Femur (tissue), 1 donor: Measurements from ENCODE around the gene PTGES2.
A peak's percentile ranks its signal among the peaks of the same experiment; 100 is the strongest.

Source experiments
- DNase-seq: peaks from one replicate; pipeline ENCODE4 v3.0.0-alpha.2; 2017

Gene PTGES2

DNA sequence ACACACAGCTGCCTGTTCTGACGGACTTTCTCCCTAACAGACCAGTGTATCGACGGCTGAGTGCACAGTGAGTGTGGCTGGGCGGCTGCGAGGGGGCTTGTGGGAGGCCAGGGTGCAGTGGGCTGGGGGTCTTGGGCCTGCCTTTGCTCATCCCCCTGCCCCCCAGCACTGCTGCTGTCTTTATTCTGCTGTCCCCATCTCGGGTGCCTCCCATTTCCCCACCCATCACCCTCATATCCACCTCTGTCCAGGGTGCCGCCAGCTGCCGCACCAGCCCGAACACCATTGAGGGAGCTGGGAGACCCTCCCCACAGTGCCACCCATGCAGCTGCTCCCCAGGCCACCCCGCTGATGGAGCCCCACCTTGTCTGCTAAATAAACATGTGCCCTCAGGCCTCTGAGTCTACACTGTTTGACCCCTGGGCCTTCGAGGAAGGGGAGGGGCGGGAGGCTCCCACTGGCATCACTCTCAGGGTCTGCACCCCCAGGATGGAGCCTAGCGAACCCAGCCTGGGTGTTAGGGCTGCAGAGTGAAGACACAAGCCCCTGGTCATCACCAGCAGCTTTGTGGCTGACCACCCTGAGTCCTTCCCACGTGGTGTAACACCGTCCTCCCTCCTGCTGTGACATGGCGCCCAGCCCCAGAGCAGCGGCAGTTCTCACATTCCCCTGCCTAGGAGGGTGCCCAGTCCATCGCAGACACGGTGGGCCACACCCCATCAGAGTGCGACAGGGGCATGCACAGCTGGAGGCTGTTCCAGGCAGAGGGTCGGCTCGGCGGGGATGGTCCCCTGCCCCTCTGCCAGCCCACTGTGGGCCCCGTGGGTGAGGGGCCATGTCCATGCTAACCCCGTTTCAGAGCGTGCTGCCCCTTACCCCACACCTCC, 25.8 kb upstream of the PTGES2 start:
- DNase-seq: no peak

- peak; percentile 18 for DNase-seq
These were observed 24.9 kb upstream of the PTGES2 start for GRCh38 chr9:128152133-128153059.

DNA sequence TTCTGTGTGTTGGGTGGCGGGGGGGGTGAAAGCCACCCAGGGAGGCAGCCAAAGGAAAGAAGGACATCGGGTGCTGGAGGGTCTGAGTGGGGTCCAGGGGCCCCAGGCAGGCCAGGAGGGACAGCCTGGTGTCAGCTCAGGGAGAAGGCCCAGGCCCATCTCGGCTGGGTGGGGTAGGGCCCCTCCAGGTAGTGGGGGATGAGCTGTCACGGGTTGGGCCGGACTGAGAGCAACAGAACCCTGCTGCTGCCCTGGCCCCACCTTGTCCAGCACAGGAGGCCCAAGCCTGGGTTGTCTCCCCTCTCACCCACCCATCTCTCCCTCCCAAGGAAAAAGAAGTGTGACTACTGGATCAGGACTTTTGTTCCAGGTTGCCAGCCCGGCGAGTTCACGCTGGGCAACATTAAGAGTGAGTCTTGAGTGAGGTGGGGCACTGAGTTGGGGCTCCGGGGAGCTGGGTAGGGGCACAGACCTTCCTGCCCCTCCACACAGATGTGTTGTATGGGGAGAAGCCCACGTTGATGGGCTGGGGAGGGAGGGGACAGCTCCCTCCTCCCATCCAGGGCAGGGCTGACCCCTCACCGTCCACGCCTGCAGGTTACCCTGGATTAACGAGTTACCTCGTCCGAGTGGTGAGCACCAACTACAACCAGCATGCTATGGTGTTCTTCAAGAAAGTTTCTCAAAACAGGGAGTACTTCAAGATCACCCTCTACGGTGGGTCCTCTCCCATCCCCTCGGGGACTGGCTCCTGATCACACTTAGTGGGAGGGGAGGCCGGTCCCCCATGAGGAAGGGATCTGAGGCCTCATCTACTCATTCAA, 24.0 kb upstream of the PTGES2 start:
- DNase-seq: no peak

DNA sequence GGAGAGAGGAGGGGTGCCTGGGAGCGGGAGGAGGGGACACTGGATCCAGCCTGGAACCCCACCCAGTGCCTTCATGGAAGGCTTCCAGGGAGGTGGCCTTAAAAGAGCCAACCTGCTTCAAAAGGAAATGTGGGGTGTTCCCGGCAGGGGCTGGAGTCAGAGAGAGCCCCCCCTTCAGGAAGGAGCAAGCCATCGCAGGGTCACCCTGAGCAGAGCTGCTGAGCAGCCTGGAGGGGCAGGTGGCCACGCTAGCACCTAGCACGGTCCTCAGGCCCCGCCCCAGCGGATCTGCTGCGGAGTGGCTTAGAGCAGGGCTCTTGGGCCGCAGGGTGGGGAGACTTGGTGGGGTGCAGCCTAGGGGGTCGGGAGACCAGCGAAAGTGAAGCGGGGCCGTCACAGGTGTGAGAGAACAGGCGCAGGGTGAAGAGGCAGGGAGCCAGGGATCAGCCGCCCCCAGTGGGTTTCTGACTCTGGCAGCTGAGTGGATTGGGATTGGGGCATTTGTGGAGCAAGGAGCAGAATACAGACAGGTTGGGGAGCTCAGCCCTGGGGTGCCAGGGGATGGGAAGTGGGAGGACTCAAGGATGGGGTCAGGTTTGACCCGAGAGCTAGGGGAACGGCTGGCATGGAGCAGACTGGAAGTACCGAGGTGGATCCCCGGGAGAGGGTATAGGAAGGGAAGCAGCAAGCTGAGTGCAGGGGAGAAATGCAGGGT, 23.2 kb upstream of the PTGES2 start:
- peak; percentile 27 for DNase-seq

DNA sequence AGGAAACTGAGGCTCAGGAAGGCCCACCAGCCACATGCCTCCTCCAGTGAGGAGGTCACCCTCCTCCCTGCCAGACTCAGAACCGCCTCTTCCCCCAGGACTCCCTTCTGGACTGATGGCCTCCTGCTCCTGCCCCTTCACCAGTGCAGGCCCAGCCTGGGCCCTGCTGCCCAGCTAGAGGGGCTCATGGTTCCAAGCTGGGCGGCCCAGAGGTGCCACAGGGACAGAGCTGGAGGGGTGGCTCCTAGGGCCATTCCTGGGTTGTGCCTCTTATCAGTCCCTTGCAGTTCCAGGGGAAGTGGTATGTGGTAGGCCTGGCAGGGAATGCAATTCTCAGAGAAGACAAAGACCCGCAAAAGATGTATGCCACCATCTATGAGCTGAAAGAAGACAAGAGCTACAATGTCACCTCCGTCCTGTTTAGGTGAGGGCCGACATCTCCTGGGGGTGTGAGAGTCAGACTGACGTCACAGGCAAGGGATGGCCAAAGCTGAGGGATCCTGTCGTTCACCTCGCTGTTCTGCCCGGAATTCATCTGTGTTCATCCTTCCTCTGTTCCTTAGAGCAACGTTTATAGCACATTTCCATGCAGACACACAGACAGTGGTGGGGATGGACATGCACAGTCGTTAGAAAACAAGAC, 22.5 kb upstream of the PTGES2 start:
- no peak for DNase-seq

GRCh38 chr9:128149001-128149701, 21.6 kb upstream of the PTGES2 start, which contains the start of gene LCN2:
Gene LCN2, plus strand, starts transcription at chr9:128149453. Its CDS starts 73 bp downstream, at chr9:128149526.
- DNase-seq: peak; percentile 29

GRCh38 chr9:128148509-128149000, 21.0 kb upstream of the PTGES2 start:
- no peak for DNase-seq

DNA sequence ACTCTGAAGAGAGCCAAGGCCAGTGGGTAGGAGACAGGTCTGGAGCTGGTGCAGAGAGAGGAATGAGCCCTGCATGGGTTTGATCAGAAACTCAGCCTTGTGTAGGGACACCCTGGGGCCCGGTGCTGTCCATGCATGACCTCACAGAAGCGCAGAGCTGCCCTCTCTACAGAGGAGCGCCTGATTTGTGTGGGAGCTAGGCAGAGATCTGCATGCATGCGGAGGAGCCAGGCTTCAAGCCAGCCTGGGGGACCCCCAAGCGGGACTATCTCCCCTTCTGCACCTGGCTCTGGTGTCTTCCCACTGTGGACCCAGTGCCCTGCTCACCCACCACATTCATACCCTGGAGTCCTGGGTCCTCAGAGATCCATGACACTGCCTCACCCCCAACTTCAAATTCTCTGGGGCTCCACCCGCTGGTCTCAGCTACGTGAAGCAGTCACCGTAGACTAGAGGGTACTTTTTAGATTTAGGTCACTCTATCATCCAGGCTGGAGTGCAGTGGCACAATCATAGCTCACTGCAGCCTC, 19.1 kb upstream of the PTGES2 start:
- no peak for DNase-seq

GRCh38 chr9:128145951-128146351, 18.4 kb upstream of the PTGES2 start:
- DNase-seq: no peak

GRCh38 chr9:128145536-128145935, 18.0 kb upstream of the PTGES2 start:
- no peak for DNase-seq

DNA sequence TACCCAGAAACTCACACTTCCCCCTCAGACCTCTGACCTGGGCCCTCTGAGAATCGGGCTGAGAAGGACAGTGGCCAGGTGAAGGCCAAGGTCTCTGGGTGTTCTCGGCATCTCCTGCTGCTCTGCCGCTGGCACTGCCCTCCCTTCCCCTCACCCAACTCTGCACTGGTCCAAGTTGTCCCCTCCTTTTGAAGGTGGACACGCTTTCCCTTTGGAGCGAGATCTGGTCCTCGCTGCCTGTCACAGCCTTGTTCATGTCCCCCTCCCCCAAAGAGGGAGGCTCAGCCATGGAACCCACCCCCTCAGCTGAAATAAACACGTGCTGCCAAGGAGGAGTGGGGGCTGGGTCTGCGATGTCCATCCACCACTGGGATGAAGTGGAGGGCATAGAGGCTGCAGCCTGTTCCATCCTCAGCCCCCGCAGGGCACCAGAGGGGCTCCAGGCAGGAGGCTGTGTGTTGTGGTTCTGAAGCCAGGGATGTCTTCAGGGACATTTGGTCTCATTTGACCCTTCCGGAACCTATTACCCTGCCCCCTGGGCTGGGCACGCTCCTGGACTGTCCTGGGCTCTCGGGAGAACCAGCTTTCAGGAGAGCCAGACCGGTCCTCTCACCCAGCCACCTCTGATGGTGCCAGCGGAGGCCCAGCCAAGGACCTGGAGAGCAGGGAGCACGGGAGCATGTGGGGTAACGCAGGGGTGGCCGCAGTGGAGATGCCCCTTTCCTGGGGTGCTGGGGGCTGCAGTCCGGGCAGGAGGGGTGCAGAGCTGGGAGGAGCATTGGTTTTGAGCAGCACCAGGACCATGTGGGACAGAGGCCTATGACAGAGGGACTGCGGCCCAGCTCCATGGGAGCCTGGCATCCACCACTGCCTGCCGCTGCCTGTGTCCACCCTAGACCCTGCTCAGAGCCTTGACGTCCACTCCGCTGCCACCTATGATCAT, 17.0 kb upstream of the PTGES2 start:
- DNase-seq: no peak

DNA sequence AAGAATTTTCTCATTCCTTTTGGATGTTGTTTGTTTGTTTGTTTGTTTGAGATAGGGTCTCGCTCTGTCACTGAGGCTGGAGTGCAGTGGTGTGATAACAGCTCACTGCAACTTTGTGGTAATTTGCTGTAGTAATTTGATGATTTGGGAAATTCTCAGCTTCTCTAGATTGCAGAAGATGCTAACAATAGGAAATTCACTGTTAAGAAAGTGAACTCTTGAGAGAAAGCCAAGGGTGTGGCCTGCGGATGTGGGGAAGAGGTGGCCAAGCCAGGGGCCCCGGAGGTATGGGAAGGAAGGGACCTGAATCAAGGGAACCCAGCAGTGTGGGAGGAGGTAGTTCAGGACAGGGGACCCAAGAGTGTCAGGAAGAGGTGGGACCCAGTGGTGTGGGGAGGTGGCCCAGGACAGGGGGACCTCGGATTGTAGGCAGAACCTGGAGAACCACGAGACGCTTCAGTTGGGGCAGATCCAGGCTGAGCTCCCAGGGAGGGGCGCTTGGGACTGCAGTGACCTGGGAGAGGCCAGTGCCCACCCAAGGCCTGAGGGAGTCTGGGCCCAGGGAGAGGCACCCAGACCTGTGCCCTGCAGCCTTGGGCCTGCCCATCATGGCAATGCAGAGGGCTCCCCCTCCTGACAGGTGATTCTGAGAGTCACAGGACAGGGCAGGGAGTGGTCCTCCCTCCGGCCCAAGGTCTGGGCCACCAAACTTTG, 16.2 kb upstream of the PTGES2 start:
- DNase-seq: no peak

DNA sequence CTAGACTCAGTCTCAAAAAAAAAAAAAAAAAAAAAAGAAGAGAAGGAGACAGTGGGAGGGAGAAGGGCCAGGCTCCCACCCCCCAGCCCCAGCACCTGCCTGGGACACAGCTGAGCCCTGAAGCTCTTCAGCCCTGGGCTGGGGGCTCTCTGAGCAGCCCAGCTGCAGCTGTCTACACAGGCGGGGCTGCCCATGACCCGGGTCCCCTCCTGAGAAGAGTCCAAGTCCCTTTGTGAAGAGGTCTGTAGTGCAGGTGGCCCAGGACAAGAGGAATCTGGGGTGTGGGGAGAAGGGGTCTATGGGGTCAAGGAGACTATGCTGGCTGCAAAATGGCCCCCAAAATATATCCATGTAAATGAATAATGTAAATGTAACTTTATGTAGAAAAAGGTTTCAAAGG, 15.1 kb upstream of the PTGES2 start:
- no peak for DNase-seq

- no peak for DNase-seq
These were observed 14.5 kb upstream of the PTGES2 start for GRCh38 chr9:128142061-128142460.

- no peak for DNase-seq
These were observed 14.1 kb upstream of the PTGES2 start for GRCh38 chr9:128141604-128142003.

- DNase-seq: no peak
These were observed 12.1 kb upstream of the PTGES2 start for GRCh38 chr9:128139621-128140020.

DNA sequence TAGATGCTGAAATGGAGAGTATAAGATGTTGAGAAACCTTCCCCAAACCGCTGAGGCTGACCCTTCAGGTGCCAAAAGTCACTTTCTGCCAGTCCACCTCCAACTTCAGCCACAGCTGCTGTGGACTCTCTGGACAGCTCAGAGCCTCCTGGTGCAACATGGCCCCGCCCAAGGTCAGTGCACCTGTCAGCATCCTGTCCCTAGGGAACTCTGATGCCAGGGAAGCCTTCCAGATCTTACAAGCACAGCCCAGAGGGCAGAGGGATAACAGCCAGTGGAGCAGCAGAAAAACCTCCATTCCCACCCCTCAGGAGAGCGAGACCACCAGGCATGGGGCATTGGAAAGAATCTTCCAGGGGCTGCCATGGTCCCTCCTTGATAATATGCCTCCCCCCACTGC, 10.5 kb upstream of the PTGES2 start:
- DNase-seq: no peak
